Body of pancreas (tissue), 4 donors: Measurements from ENCODE around the gene MAGI3.

Source experiments
- POLR2A ChIP-seq, 3 donors: fragments of 450-650 bp; IDR thresholded peaks; one replicate each; pipeline ENCODE4 v1.6.1; 2016; ENCODE audit warnings: antibody characterized with exemption in 3 of 3, mild to moderate bottlenecking in 2 of 3
- TF ChIP-seq, protein P1 (sequence below), 7 experiments: fragments of 450-650 bp in 4 of 7; fragments of 200-600 bp in 3 of 7; sonication (generic) in 3 of 7; IDR thresholded peaks; one replicate each; pipeline ENCODE4 v1.5.1; 2016 to 2019; ENCODE audit warnings: antibody characterized with exemption in 7 of 7

GRCh38 chr1:113654883-113655282 lies 264.6 kb downstream of the MAGI3 start:
- TF ChIP-seq, protein P1, sequence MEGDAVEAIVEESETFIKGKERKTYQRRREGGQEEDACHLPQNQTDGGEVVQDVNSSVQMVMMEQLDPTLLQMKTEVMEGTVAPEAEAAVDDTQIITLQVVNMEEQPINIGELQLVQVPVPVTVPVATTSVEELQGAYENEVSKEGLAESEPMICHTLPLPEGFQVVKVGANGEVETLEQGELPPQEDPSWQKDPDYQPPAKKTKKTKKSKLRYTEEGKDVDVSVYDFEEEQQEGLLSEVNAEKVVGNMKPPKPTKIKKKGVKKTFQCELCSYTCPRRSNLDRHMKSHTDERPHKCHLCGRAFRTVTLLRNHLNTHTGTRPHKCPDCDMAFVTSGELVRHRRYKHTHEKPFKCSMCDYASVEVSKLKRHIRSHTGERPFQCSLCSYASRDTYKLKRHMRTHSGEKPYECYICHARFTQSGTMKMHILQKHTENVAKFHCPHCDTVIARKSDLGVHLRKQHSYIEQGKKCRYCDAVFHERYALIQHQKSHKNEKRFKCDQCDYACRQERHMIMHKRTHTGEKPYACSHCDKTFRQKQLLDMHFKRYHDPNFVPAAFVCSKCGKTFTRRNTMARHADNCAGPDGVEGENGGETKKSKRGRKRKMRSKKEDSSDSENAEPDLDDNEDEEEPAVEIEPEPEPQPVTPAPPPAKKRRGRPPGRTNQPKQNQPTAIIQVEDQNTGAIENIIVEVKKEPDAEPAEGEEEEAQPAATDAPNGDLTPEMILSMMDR (IDR thresholded peaks at IDR 0.05) = no peak
- no peak for TF ChIP-seq POLR2A (IDR thresholded peaks at IDR 0.05)
